ENCODE data around the gene CDKN2A.

CDKN2A gene

GRCh38 chr9:21970800-21971640, 23.2 kb downstream of the CDKN2A start:
- no peak overlapping the region for H3K23ac ChIP-seq (ENCODE audit: low read length)
- no peaks in the 10 kb centered on the region for H3K79me1 ChIP-seq (ENCODE audit: low read length)
- H3K36me3 ChIP-seq (ENCODE audit: control insufficient read depth, insufficient read depth, low read length), result no peaks in the 10 kb centered on the region
- no peak overlapping the region for H4K5ac ChIP-seq (ENCODE audit: low read length)
- no peak overlapping the region for H3K4ac ChIP-seq (ENCODE audit: low read depth, low read length)
- H2BK5ac ChIP-seq (ENCODE audit: low read length), result no peak overlapping the region
- H2AK5ac ChIP-seq (ENCODE audit: low read length), result no peak overlapping the region
- H3K4me1 ChIP-seq (ENCODE audit: control insufficient read depth, low read depth, low read length), result peaks cover 2% of the 10 kb centered on the region
- H3K4me2 ChIP-seq (ENCODE audit: low read length), result peak overlapping the region; percentile 13
- WGBS (ENCODE audit: extremely low coverage, insufficient coverage, low lambda C conversion rate), result no CpG with 5 or more reads among the region's 45 CpGs
- H3K79me2 ChIP-seq (ENCODE audit: control insufficient read depth, insufficient read depth, low read length), result no peaks in the 10 kb centered on the region
- peak; percentile 29 for DNase-seq
- no peak overlapping the region for H3K4me3 ChIP-seq (ENCODE audit: low read length)
- H3K9ac ChIP-seq (ENCODE audit: low read length), result no peak overlapping the region
- no peak overlapping the region for H3K56ac ChIP-seq (ENCODE audit: low read length)
- H2BK15ac ChIP-seq (replicated peaks; ENCODE audit: low read depth), result no peak overlapping the region
- H3K18ac ChIP-seq (ENCODE audit: low read length), result no peak overlapping the region
- H4K8ac ChIP-seq (ENCODE audit: low read depth, low read length), result no peak overlapping the region
- H2BK120ac ChIP-seq (ENCODE audit: low read depth, low read length), result no peak overlapping the region
- H3K27ac ChIP-seq (ENCODE audit: low read depth, low read length), result no peak overlapping the region
- peaks cover 69% of the 10 kb centered on the region for H3K27me3 ChIP-seq (ENCODE audit: insufficient read depth, low read length, poor library complexity)

- Histone ChIP-seq H3K4me1 (ENCODE audit: control insufficient read depth, low read depth, low read length) (peaks cover 2% of the 10 kb centered on the region), H3K4ac (ENCODE audit: low read depth, low read length) (no peak overlapping the region), H3K79me2 (ENCODE audit: control insufficient read depth, insufficient read depth, low read length) (no peaks in the 10 kb centered on the region), H3K23ac (ENCODE audit: low read length) (no peak overlapping the region), H3K36me3 (ENCODE audit: control insufficient read depth, insufficient read depth, low read length) (no peaks in the 10 kb centered on the region), H2BK120ac (ENCODE audit: low read depth, low read length) (no peak overlapping the region), H3K18ac (ENCODE audit: low read length) (no peak overlapping the region), H2AK5ac (ENCODE audit: low read length) (no peak overlapping the region), H3K56ac (ENCODE audit: low read length) (no peak overlapping the region), H3K4me3 (ENCODE audit: low read length) (no peak overlapping the region), H3K79me1 (ENCODE audit: low read length) (no peaks in the 10 kb centered on the region), H3K4me2 (ENCODE audit: low read length) (no peak overlapping the region), H3K27me3 (ENCODE audit: insufficient read depth, low read length, poor library complexity) (peaks cover 67% of the 10 kb centered on the region), H4K5ac (ENCODE audit: low read length) (no peak overlapping the region), H2BK5ac (ENCODE audit: low read length) (no peak overlapping the region), H4K8ac (ENCODE audit: low read depth, low read length) (no peak overlapping the region), H3K9ac (ENCODE audit: low read length) (no peak overlapping the region), H2BK15ac (replicated peaks; ENCODE audit: low read depth) (no peak overlapping the region), H3K27ac (ENCODE audit: low read depth, low read length) (no peak overlapping the region)
- peak; percentile 44 for DNase-seq
- WGBS (ENCODE audit: extremely low coverage, insufficient coverage, low lambda C conversion rate), result no CpG with 5 or more reads among the region's 24 CpGs
Observed at GRCh38 chr9:21969951-21970799, 24.0 kb downstream of the CDKN2A start.

- no peaks in the 10 kb centered on the region for H3K79me2 ChIP-seq (ENCODE audit: control insufficient read depth, insufficient read depth, low read length)
- peak; percentile 87 for DNase-seq
- H2BK120ac ChIP-seq (ENCODE audit: low read depth, low read length), result no peak overlapping the region
- H2AK5ac ChIP-seq (ENCODE audit: low read length), result no peak overlapping the region
- no peaks in the 10 kb centered on the region for H3K79me1 ChIP-seq (ENCODE audit: low read length)
- no peak overlapping the region for H3K23ac ChIP-seq (ENCODE audit: low read length)
- no peak overlapping the region for H2BK5ac ChIP-seq (ENCODE audit: low read length)
- peaks cover 2% of the 10 kb centered on the region for H3K4me1 ChIP-seq (ENCODE audit: control insufficient read depth, low read depth, low read length)
- no peak overlapping the region for H3K4me3 ChIP-seq (ENCODE audit: low read length)
- H4K8ac ChIP-seq (ENCODE audit: low read depth, low read length), result no peak overlapping the region
- no peak overlapping the region for H3K9ac ChIP-seq (ENCODE audit: low read length)
- H3K36me3 ChIP-seq (ENCODE audit: control insufficient read depth, insufficient read depth, low read length), result no peaks in the 10 kb centered on the region
- WGBS (ENCODE audit: extremely low coverage, insufficient coverage, low lambda C conversion rate), result no CpG with 5 or more reads among the region's 28 CpGs
- no peak overlapping the region for H4K5ac ChIP-seq (ENCODE audit: low read length)
- H3K27me3 ChIP-seq (ENCODE audit: insufficient read depth, low read length, poor library complexity), result peaks cover 72% of the 10 kb centered on the region
- H3K27ac ChIP-seq (ENCODE audit: low read depth, low read length), result no peak overlapping the region
- no peak overlapping the region for H3K56ac ChIP-seq (ENCODE audit: low read length)
- no peak overlapping the region for H3K18ac ChIP-seq (ENCODE audit: low read length)
- H3K4me2 ChIP-seq (ENCODE audit: low read length), result no peak overlapping the region
- no peak overlapping the region for H3K4ac ChIP-seq (ENCODE audit: low read depth, low read length)
- no peak overlapping the region for H2BK15ac ChIP-seq (replicated peaks; ENCODE audit: low read depth)
Observed at GRCh38 chr9:21969011-21969940, 24.9 kb downstream of the CDKN2A start.

- Histone ChIP-seq H3K79me1 (ENCODE audit: low read length) (no peaks in the 10 kb centered on the region), H3K23ac (ENCODE audit: low read length) (no peak overlapping the region), H3K4me3 (ENCODE audit: low read length) (no peak overlapping the region), H3K4me1 (ENCODE audit: control insufficient read depth, low read depth, low read length) (peaks cover 2% of the 10 kb centered on the region), H3K4me2 (ENCODE audit: low read length) (no peak overlapping the region), H3K56ac (ENCODE audit: low read length) (no peak overlapping the region), H2BK15ac (replicated peaks; ENCODE audit: low read depth) (no peak overlapping the region), H3K9ac (ENCODE audit: low read length) (no peak overlapping the region), H3K18ac (ENCODE audit: low read length) (no peak overlapping the region), H3K4ac (ENCODE audit: low read depth, low read length) (no peak overlapping the region), H4K5ac (ENCODE audit: low read length) (no peak overlapping the region), H4K8ac (ENCODE audit: low read depth, low read length) (no peak overlapping the region), H2BK120ac (ENCODE audit: low read depth, low read length) (no peak overlapping the region), H2AK5ac (ENCODE audit: low read length) (no peak overlapping the region), H3K36me3 (ENCODE audit: control insufficient read depth, insufficient read depth, low read length) (no peaks in the 10 kb centered on the region), H3K79me2 (ENCODE audit: control insufficient read depth, insufficient read depth, low read length) (no peaks in the 10 kb centered on the region), H3K27ac (ENCODE audit: low read depth, low read length) (no peak overlapping the region), H2BK5ac (ENCODE audit: low read length) (no peak overlapping the region), H3K27me3 (ENCODE audit: insufficient read depth, low read length, poor library complexity) (peaks cover 67% of the 10 kb centered on the region)
- WGBS (ENCODE audit: extremely low coverage, insufficient coverage, low lambda C conversion rate), result no CpG with 5 or more reads among the region's 41 CpGs
- peak; percentile 63 for DNase-seq
Observed at GRCh38 chr9:21968331-21969010, 25.7 kb downstream of the CDKN2A start.

GRCh38 chr9:21967702-21968101, 26.5 kb downstream of the CDKN2A start:
- H3K4me3 ChIP-seq (ENCODE audit: low read length), result no peak overlapping the region
- peaks cover 65% of the 10 kb centered on the region for H3K27me3 ChIP-seq (ENCODE audit: insufficient read depth, low read length, poor library complexity)
- no peak overlapping the region for H3K27ac ChIP-seq (ENCODE audit: low read depth, low read length)
- no peaks in the 10 kb centered on the region for H3K36me3 ChIP-seq (ENCODE audit: control insufficient read depth, insufficient read depth, low read length)
- no peak overlapping the region for H3K4me2 ChIP-seq (ENCODE audit: low read length)
- H3K23ac ChIP-seq (ENCODE audit: low read length), result no peak overlapping the region
- no peak overlapping the region for H3K4ac ChIP-seq (ENCODE audit: low read depth, low read length)
- H3K79me1 ChIP-seq (ENCODE audit: low read length), result no peaks in the 10 kb centered on the region
- no peak overlapping the region for H2BK5ac ChIP-seq (ENCODE audit: low read length)
- no peak overlapping the region for H3K56ac ChIP-seq (ENCODE audit: low read length)
- WGBS (ENCODE audit: extremely low coverage, insufficient coverage, low lambda C conversion rate), result no CpG with 5 or more reads among the region's 10 CpGs
- no peak overlapping the region for H3K18ac ChIP-seq (ENCODE audit: low read length)
- DNase-seq, result peak; percentile 22
- H3K4me1 ChIP-seq (ENCODE audit: control insufficient read depth, low read depth, low read length), result peaks cover 2% of the 10 kb centered on the region
- no peak overlapping the region for H4K8ac ChIP-seq (ENCODE audit: low read depth, low read length)
- no peak overlapping the region for H3K9ac ChIP-seq (ENCODE audit: low read length)
- H2AK5ac ChIP-seq (ENCODE audit: low read length), result no peak overlapping the region
- no peak overlapping the region for H2BK120ac ChIP-seq (ENCODE audit: low read depth, low read length)
- no peak overlapping the region for H2BK15ac ChIP-seq (replicated peaks; ENCODE audit: low read depth)
- H4K5ac ChIP-seq (ENCODE audit: low read length), result no peak overlapping the region
- no peaks in the 10 kb centered on the region for H3K79me2 ChIP-seq (ENCODE audit: control insufficient read depth, insufficient read depth, low read length)
